HepG2 (cell line): Measurements from ENCODE around the gene SRSF7. TPM values are rescaled to one million over a fixed set of nuclear protein-coding genes. Genes with fewer than 3 reads are reported as not detected.

Experiments used
- ERF ChIP-seq: IDR thresholded peaks from 2 replicates; pipeline ENCODE4 v1.6.1; 2018; ENCODE audit warnings: missing biosample characterization, missing genetic modification reagents
- THYN1 ChIP-seq: sonication (generic); formaldehyde crosslinking; IDR thresholded peaks from 2 replicates; pipeline ENCODE4 v1.8.1; 2023; ENCODE audit warnings: low read depth, mild to moderate bottlenecking, moderate library complexity, missing genetic modification reagents, borderline replicate concordance
- ZBTB40 ChIP-seq, 2 experiments: fragments of 450-650 bp in 1 of 2; sonication (generic) in 1 of 2; formaldehyde crosslinking in 1 of 2; IDR thresholded peaks; 2 replicates each; pipeline versions ENCODE4 v1.6.1 to v1.8.0; 2016 to 2022; ENCODE audit warnings: antibody characterized with exemption in 1 of 2, mild to moderate bottlenecking in 1 of 2, missing genetic modification reagents in 1 of 2
- ZFP36L1 ChIP-seq: sonication (generic); formaldehyde crosslinking; IDR thresholded peaks from 2 replicates; pipeline ENCODE4 v1.8.0; 2022; ENCODE audit warnings: mild to moderate bottlenecking, missing genetic modification reagents, moderate library complexity
- ZMAT3 ChIP-seq: sonication (generic); formaldehyde crosslinking; conservative IDR thresholded peaks from 2 replicates; pipeline ENCODE4 v1.7.0; 2021; ENCODE audit warnings: missing genetic modification reagents
- ZNF280D ChIP-seq: sonication (generic); formaldehyde crosslinking; IDR thresholded peaks from 2 replicates; pipeline ENCODE4 v1.5.1; 2020; ENCODE audit warnings: mild to moderate bottlenecking, missing genetic modification reagents
- ZNF407 ChIP-seq: sonication (generic); formaldehyde crosslinking; IDR thresholded peaks from one replicate; pipeline ENCODE4 v1.5.1; 2020; ENCODE audit warnings: mild to moderate bottlenecking, missing genetic modification reagents; ENCODE audit errors: not compliant biosample characterization
- polyA plus RNA-seq, 8 experiments: library from polyadenylated mRNA; depleted of rRNA in 3 of 8; stranded (reverse) in 7 of 8; unstranded in 1 of 8; fragments of >200 nt; fragmentation: Illumina TruSeq in 4 of 8; extraction: Trizol in 4 of 8; gene quantifications; 2 replicates each; pipeline versions ENCODE4 v1.2.1 to v1.2.3, GENCODE V29; 2011 to 2016; ENCODE audit warnings: low read depth in 4 of 8, missing spikeins in 1 of 8, mixed read lengths in 1 of 8; ENCODE audit not compliant: insufficient read depth in 1 of 8
- total RNA-seq, 5 experiments: library from RNA; depleted of rRNA; stranded (reverse); fragments of >200 nt; fragmentation: Illumina TruSeq; extraction: Trizol; gene quantifications; 2 replicates each; pipeline ENCODE4 v1.2.3, GENCODE V29; 2016; ENCODE audit warnings: low read depth in 1 of 5

SRSF7 gene
- total and polyA plus RNA-seq, 2 of the 13 experiments (the other 11 are each of a cell fraction or from before 2014, with no cell fraction given), result 172 to 275 TPM

GRCh38 chr2:38731684-38732221 lies 19.4 kb downstream of the SRSF7 start (continued):
- TF ChIP-seq ZBTB40 (IDR thresholded peaks at IDR 0.05) (no peak), ZBTB40 (CRISPR knock-in tag; IDR thresholded peaks at IDR 0.05) (peak; percentile 26; the same call in 1 of the 2 replicates), ERF (CRISPR knock-in tag) (peak; percentile 40; the same call in 1 of the 2 replicates), ZNF280D (CRISPR knock-in tag) (no peak), ZNF407 (CRISPR knock-in tag) (no peak), ZMAT3 (no peak), ZFP36L1 (no peak), THYN1 (CRISPR knock-in tag) (no peak)
